SIG-M5 treated with dmso at 0.1 percent for 504 hours (cell line): Measurements from ENCODE around the gene POLH.
"Not testable (repeated sequence)": the region's sequence is repeated elsewhere in the genome, so short reads cannot be mapped to it uniquely, and the experiment has no call there.

ENCODE experiments used
- DNase-seq: peaks from one replicate; lab custom pipeline; 2025; ENCODE audit not compliant: unreplicated experiment; lab: John Stamatoyannopoulos, UW

POLH gene

GRCh38 chr6:43575772-43576551 is at the start of gene POLH, which contains the start of gene XPO5:
POLH (plus strand) TSS chr6:43576185; CDS start chr6:43582320, 6,135 bp downstream.
XPO5 (minus strand) TSS chr6:43576038; CDS start chr6:43575864, 174 bp downstream.
- peak; percentile 86 for DNase-seq

GRCh38 chr6:43532201-43532600 is 43.8 kb upstream of the POLH start:
- DNase-seq, result no peak

- DNase-seq, result not testable (repeated sequence)
Measured at GRCh38 chr6:43538986-43539385, 37.0 kb upstream of the POLH start.

- DNase-seq, result not testable (repeated sequence)
Measured at GRCh38 chr6:43539409-43539808, 36.6 kb upstream of the POLH start.

GRCh38 chr6:43540507-43540906 is 35.5 kb upstream of the POLH start:
- DNase-seq, result no peak

- DNase-seq, result no peak
Measured at GRCh38 chr6:43541774-43542471, 34.1 kb upstream of the POLH start.

GRCh38 chr6:43544461-43544860 is 31.5 kb upstream of the POLH start:
- DNase-seq, result no peak

GRCh38 chr6:43547222-43547621 is 28.8 kb upstream of the POLH start:
- DNase-seq, result no peak

- DNase-seq, result not testable (repeated sequence)
Measured at GRCh38 chr6:43557620-43558019, 18.4 kb upstream of the POLH start.

- no peak for DNase-seq
Measured at GRCh38 chr6:43559328-43559727, 16.7 kb upstream of the POLH start.

- DNase-seq, result peak; percentile 71
Measured at GRCh38 chr6:43570876-43571441, 5.0 kb upstream of the POLH start.

- no peak for DNase-seq
Measured at GRCh38 chr6:43572015-43572414, 4.0 kb upstream of the POLH start.

- DNase-seq, result no peak
Measured at GRCh38 chr6:43575105-43575771, 747 bp upstream of the POLH start.

GRCh38 chr6:43578748-43579147 is 2.8 kb downstream of the POLH start:
- DNase-seq, result no peak

- no peak for DNase-seq
Measured at GRCh38 chr6:43579171-43579570, 3.2 kb downstream of the POLH start.

GRCh38 chr6:43582911-43583310 is 6.9 kb downstream of the POLH start:
- no peak for DNase-seq

- no peak for DNase-seq
Measured at GRCh38 chr6:43584892-43585570, 9.0 kb downstream of the POLH start.

- DNase-seq, result no peak
Measured at GRCh38 chr6:43588194-43588593, 12.2 kb downstream of the POLH start.

GRCh38 chr6:43589564-43589963 is 13.6 kb downstream of the POLH start:
- not testable (repeated sequence) for DNase-seq

GRCh38 chr6:43593938-43594337 is 18.0 kb downstream of the POLH start:
- no peak for DNase-seq

- DNase-seq, result no peak
Measured at GRCh38 chr6:43600595-43600994, 24.6 kb downstream of the POLH start.
